SKM-1 treated with dmso at 0.1 percent for 144 hours (cell line): Measurements from ENCODE around the gene CKAP5.
A peak's percentile ranks its signal among the peaks of the same experiment; 100 is the strongest.

Experiments
- DNase-seq: peaks from one replicate; lab custom pipeline; 2025; ENCODE audit not compliant: unreplicated experiment; lab: John Stamatoyannopoulos, UW

The CKAP5 gene

GRCh38 chr11:46845740-46846509 is at the start of gene CKAP5:
CKAP5 (minus strand) TSS chr11:46846280; CDS start chr11:46821231, 25,049 bp downstream.
- peak; percentile 82 for DNase-seq

GRCh38 chr11:46895821-46896220 is 49.7 kb upstream of the CKAP5 start:
- no peak for DNase-seq

GRCh38 chr11:46894961-46895360 is 48.9 kb upstream of the CKAP5 start:
- no peak for DNase-seq

GRCh38 chr11:46894506-46894905 is 48.4 kb upstream of the CKAP5 start:
- no peak for DNase-seq

GRCh38 chr11:46892838-46893237 is 46.8 kb upstream of the CKAP5 start:
- no peak for DNase-seq

- DNase-seq, result no peak
Observed at GRCh38 chr11:46892109-46892508, 46.0 kb upstream of the CKAP5 start.

GRCh38 chr11:46890665-46891064 is 44.6 kb upstream of the CKAP5 start:
- no peak for DNase-seq

GRCh38 chr11:46889689-46890475 is 43.8 kb upstream of the CKAP5 start:
- DNase-seq, result peak; percentile 86

- DNase-seq, result no peak
Observed at GRCh38 chr11:46889251-46889650, 43.2 kb upstream of the CKAP5 start.

GRCh38 chr11:46888636-46889035 is 42.6 kb upstream of the CKAP5 start:
- DNase-seq, result no peak

- no peak for DNase-seq
Observed at GRCh38 chr11:46886211-46886610, 40.1 kb upstream of the CKAP5 start.

- no peak for DNase-seq
Observed at GRCh38 chr11:46879056-46879585, 33.0 kb upstream of the CKAP5 start.

- DNase-seq, result no peak
Observed at GRCh38 chr11:46877580-46877979, 31.5 kb upstream of the CKAP5 start.

- DNase-seq, result no peak
Observed at GRCh38 chr11:46876471-46876870, 30.4 kb upstream of the CKAP5 start.

GRCh38 chr11:46874586-46874985 is 28.5 kb upstream of the CKAP5 start:
- DNase-seq, result no peak

- DNase-seq, result no peak
Observed at GRCh38 chr11:46868912-46869311, 22.8 kb upstream of the CKAP5 start.

- DNase-seq, result no peak
Observed at GRCh38 chr11:46865340-46865739, 19.3 kb upstream of the CKAP5 start.

GRCh38 chr11:46860218-46860617 is 14.1 kb upstream of the CKAP5 start:
- DNase-seq, result no peak

- DNase-seq, result no peak
Observed at GRCh38 chr11:46858920-46859546, 13.0 kb upstream of the CKAP5 start.

GRCh38 chr11:46857666-46858065 is 11.6 kb upstream of the CKAP5 start:
- no peak for DNase-seq

GRCh38 chr11:46856605-46857343 is 10.7 kb upstream of the CKAP5 start:
- DNase-seq, result peak; percentile 51
